Fibroblast of villous mesenchyme (primary cell): ENCODE measurements around the gene IL13RA1. TPM values are rescaled to one million over a fixed set of nuclear protein-coding genes. Genes with fewer than 3 reads are reported as not detected.

Experiments used
- DNase-seq: peaks from one replicate; pipeline ENCODE4 v3.0.0-alpha.2; 2010; ENCODE audit warnings: low read depth
- H3K4me3 ChIP-seq: 2 replicates; pipeline ENCODE4 v1.5.1; 2011; ENCODE audit warnings: low read depth, mild to moderate bottlenecking, low read length
- CTCF ChIP-seq: IDR thresholded peaks from 2 replicates; pipeline ENCODE4 v1.5.1; 2012; ENCODE audit warnings: low read depth, mild to moderate bottlenecking, low read length; ENCODE audit not compliant: insufficient read depth
- total RNA-seq: library from RNA; depleted of rRNA; stranded (reverse); fragments of >200 nt; gene quantifications from 2 replicates; pipeline ENCODE4 v1.2.3, GENCODE V29; 2012

IL13RA1 gene
- total RNA-seq, 1 donor = 61.3 TPM

- no peak for DNase-seq
- TF ChIP-seq CTCF = no peak
- H3K4me3 ChIP-seq = no peak overlapping the region
Observed at GRCh38 chrX:118760025-118760424, 32.6 kb downstream of the IL13RA1 start.

GRCh38 chrX:118761939-118762707 is 34.7 kb downstream of the IL13RA1 start:
- peak; percentile 8 for TF ChIP-seq CTCF
- H3K4me3 ChIP-seq = no peak overlapping the region
- no peak for DNase-seq

GRCh38 chrX:118763489-118763888 is 36.1 kb downstream of the IL13RA1 start:
- DNase-seq = no peak
- no peak for TF ChIP-seq CTCF
- H3K4me3 ChIP-seq = no peak overlapping the region

GRCh38 chrX:118764122-118764521 is 36.7 kb downstream of the IL13RA1 start:
- no peak for TF ChIP-seq CTCF
- DNase-seq = no peak
- no peak overlapping the region for H3K4me3 ChIP-seq

- H3K4me3 ChIP-seq = no peak overlapping the region
- TF ChIP-seq CTCF = no peak
- no peak for DNase-seq
Observed at GRCh38 chrX:118770133-118770760, 42.8 kb downstream of the IL13RA1 start.

GRCh38 chrX:118772051-118772450 is 44.6 kb downstream of the IL13RA1 start:
- no peak for DNase-seq
- no peak overlapping the region for H3K4me3 ChIP-seq
- TF ChIP-seq CTCF = no peak
